Ectodermal cell (in vitro differentiated cells): ENCODE measurements around the gene SIN3B.

Experiments used
- H3K27ac ChIP-seq: 2 replicates; pipeline ENCODE4 v1.7.0; 2013; ENCODE audit warnings: mild to moderate bottlenecking, low read depth, low read length; ENCODE audit not compliant: insufficient read depth, poor library complexity, severe bottlenecking
- H3K27me3 ChIP-seq: 2 replicates; pipeline ENCODE4 v1.7.0; 2013; ENCODE audit warnings: mild to moderate bottlenecking, low read length; ENCODE audit not compliant: insufficient read depth, control insufficient read depth, poor library complexity, severe bottlenecking
- H3K36me3 ChIP-seq: one replicate; pipeline ENCODE4 v1.7.0; 2013; ENCODE audit warnings: low read length; ENCODE audit not compliant: control insufficient read depth, insufficient read depth
- H3K4me1 ChIP-seq: one replicate; pipeline ENCODE4 v1.7.0; 2013; ENCODE audit warnings: low read length; ENCODE audit not compliant: control insufficient read depth, insufficient read depth
- H3K4me3 ChIP-seq: 2 replicates; pipeline ENCODE4 v1.7.0; 2013; ENCODE audit warnings: low read depth, low read length, control low read depth; ENCODE audit not compliant: insufficient read depth
- H3K9me3 ChIP-seq: 2 replicates; pipeline ENCODE4 v1.7.0; 2013; ENCODE audit warnings: mild to moderate bottlenecking, low read length, moderate library complexity; ENCODE audit not compliant: control insufficient read depth
- WGBS, 2 experiments: methylation state at CpG; one replicate each; pipeline ENCODE4 v1.1.7; 2013; ENCODE audit warnings: missing lambda C conversion rate in 2 of 2; 5-methylcytosine and 5-hydroxymethylcytosine counted together

The SIN3B gene

DNA sequence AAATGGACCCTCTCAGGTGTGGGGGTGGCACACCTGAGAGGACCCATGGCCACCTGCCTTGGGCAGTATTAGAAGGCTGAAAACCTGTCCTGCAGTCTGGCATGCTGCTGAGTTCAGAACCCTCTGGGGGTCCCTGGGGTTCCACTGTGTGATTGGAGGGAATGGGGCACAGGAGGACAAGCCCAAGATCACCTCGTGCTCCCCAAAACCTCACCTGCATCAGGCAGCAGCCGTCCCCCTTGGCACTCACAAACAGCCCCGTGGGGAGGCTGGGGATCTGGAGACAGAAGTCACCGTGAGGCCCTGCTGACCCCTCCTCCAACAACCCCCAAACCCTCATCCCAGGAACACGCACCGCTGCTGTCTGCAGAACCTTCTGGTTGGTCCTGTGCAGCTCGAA lies 74.1 kb downstream of the SIN3B start:
- 92 to 96% methylated on average over 7 of the region's 7 CpGs for WGBS, 2 experiments
- Histone ChIP-seq H3K36me3 (no peaks in the 10 kb centered on the region), H3K4me1 (no peaks in the 10 kb centered on the region), H3K27ac (no peak overlapping the region), H3K27me3 (peaks cover 9% of the 10 kb centered on the region), H3K4me3 (no peak overlapping the region), H3K9me3 (no peaks in the 10 kb centered on the region)

DNA sequence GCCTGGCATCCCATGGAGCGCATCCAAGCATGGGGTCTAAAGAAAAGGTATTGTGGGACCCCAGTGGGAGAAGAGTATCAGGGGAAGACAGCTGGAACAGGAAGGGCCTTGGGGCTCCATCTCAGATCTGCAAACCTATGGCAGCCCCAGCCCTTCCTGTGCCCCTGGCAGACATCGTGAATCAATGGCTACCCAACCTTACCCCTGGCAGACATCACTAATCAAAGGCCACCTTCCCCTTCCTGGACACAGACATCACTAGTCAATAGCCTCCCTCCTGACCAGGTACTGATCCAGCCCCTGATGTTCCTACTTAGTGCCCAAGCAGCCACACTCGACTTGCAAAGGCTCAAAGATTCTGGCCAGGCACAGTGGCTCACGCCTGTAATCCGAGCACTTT lies 75.4 kb downstream of the SIN3B start:
- Histone ChIP-seq H3K9me3 (no peaks in the 10 kb centered on the region), H3K4me1 (no peaks in the 10 kb centered on the region), H3K36me3 (no peaks in the 10 kb centered on the region), H3K27ac (no peak overlapping the region), H3K27me3 (no peaks in the 10 kb centered on the region), H3K4me3 (no peak overlapping the region)
- WGBS, 2 experiments, result 84 to 89% methylated on average over 5 of the region's 5 CpGs

DNA sequence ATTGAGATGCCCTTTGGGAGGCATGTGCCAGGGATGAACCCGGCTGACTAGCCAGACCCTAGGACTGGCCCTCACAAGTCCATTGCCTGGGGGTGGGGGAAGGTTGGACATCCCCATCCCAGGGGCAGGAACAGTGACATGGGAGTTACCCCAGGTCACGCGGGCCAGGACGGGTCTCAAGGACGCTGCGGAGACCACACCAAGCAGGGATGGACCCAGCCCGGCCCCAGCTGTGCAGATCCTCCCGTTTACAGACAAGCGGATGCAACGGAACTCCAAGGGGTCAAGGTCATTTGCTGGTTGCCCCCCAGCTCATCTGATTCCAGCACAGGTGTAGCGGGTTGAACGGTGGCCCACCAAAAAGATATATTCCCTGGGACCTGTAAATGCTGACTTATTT lies 79.6 kb downstream of the SIN3B start:
- Histone ChIP-seq H3K4me3 (no peak overlapping the region), H3K27ac (no peak overlapping the region), H3K36me3 (peaks cover 4% of the 10 kb centered on the region), H3K4me1 (no peaks in the 10 kb centered on the region), H3K27me3 (no peaks in the 10 kb centered on the region), H3K9me3 (no peaks in the 10 kb centered on the region)
- 86 to 88% methylated on average over 12 of the region's 12 CpGs for WGBS, 2 experiments

GRCh38 chr19:16911046-16911445 lies 81.8 kb downstream of the SIN3B start:
- WGBS, 2 experiments, result 92% methylated on average over 7 of the region's 7 CpGs
- Histone ChIP-seq H3K27ac (no peak overlapping the region), H3K4me1 (no peaks in the 10 kb centered on the region), H3K36me3 (peaks cover 5% of the 10 kb centered on the region), H3K27me3 (no peaks in the 10 kb centered on the region), H3K9me3 (no peaks in the 10 kb centered on the region), H3K4me3 (no peak overlapping the region)

DNA sequence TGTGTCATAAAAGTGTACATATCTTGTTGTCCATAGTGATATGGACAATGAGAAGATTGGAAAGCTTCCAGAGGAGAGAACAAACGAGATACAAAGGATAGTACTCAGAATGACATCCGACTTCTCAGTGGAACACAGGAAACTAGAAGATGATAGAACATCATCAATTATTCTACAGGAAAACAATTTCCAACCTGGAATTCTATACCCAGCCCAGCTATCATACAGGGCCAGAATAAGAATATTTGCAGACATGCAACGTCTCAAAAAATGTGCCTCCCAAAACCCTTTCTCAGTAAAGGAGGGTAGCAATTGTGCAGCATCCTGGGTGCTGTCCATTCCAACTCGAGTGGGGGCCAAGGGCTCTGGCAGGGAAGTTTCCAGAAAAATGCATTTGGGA lies 83.6 kb downstream of the SIN3B start:
- 82 to 93% methylated on average over 4 of the region's 4 CpGs for WGBS, 2 experiments
- H3K4me1 ChIP-seq, result no peaks in the 10 kb centered on the region
- H3K27me3 ChIP-seq, result no peaks in the 10 kb centered on the region
- no peaks in the 10 kb centered on the region for H3K9me3 ChIP-seq
- H3K36me3 ChIP-seq, result peaks cover 5% of the 10 kb centered on the region
- no peak overlapping the region for H3K27ac ChIP-seq
- H3K4me3 ChIP-seq, result no peak overlapping the region

DNA sequence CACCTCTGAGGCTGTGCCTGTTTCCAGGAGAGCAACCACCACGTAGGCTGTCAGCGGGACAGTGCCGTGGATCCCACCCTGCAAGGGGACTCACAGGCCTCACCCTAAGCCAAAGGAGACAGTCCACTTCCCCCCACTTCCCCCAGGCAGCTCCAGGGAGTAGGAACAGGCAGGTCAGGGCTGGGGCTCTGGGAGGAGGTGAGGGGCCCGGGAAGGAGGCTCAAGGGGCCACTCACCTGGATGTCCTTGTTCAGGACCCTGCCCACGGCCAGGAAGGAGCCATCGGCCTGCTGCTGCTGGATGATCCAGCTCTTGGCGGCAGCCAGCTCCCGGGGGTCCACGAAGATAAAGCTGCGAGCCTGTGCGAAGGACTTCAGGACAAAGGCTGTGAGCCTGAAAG lies 85.2 kb downstream of the SIN3B start:
- Histone ChIP-seq H3K27ac (no peak overlapping the region), H3K36me3 (peaks cover 5% of the 10 kb centered on the region), H3K27me3 (no peaks in the 10 kb centered on the region), H3K4me3 (no peak overlapping the region), H3K4me1 (no peaks in the 10 kb centered on the region), H3K9me3 (no peaks in the 10 kb centered on the region)
- WGBS, 2 experiments, result 91 to 93% methylated on average over 11 of the region's 11 CpGs

- no peaks in the 10 kb centered on the region for H3K4me1 ChIP-seq
- no peak overlapping the region for H3K4me3 ChIP-seq
- WGBS, 2 experiments, result 77 to 81% methylated on average over 3 of the region's 3 CpGs
- no peaks in the 10 kb centered on the region for H3K9me3 ChIP-seq
- peaks cover 8% of the 10 kb centered on the region for H3K36me3 ChIP-seq
- H3K27me3 ChIP-seq, result no peaks in the 10 kb centered on the region
- H3K27ac ChIP-seq, result no peak overlapping the region
Measured at GRCh38 chr19:16915135-16915534, 85.9 kb downstream of the SIN3B start.

DNA sequence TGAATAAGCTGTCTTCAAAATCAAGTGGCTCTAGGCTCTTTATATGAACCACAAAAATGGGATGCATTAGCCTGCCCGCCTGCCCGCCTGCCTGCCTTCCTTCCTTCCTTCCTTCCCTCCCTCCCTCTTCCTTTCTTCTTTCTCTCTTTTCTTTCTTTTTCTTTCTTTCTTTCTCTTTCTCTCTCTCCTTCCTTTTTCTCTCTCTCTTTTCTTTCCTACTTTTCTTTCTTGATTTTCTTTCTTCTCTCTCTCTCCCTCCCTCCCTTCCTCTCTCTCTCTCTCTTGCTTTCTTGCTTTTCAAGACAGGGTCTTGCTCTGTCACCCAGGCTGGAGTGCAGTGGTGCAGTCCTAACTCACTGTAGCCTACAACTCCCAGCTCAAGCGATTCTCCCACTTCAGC lies 86.5 kb downstream of the SIN3B start:
- H3K9me3 ChIP-seq, result no peaks in the 10 kb centered on the region
- WGBS, 2 experiments, result 57 to 61% methylated on average over 3 of the region's 3 CpGs
- H3K36me3 ChIP-seq, result peaks cover 8% of the 10 kb centered on the region

GRCh38 chr19:16917401-16917800 lies 88.2 kb downstream of the SIN3B start:
- 79 to 81% methylated on average over 7 of the region's 7 CpGs for WGBS, 2 experiments
- Histone ChIP-seq H3K9me3 (no peaks in the 10 kb centered on the region), H3K4me1 (no peaks in the 10 kb centered on the region), H3K27me3 (no peaks in the 10 kb centered on the region), H3K36me3 (peaks cover 8% of the 10 kb centered on the region), H3K27ac (no peak overlapping the region), H3K4me3 (no peak overlapping the region)

More for the DNA sequence above, 86.5 kb downstream of the SIN3B start:
- H3K4me3 ChIP-seq, result no peak overlapping the region
- no peak overlapping the region for H3K27ac ChIP-seq
- H3K27me3 ChIP-seq, result no peaks in the 10 kb centered on the region
- H3K4me1 ChIP-seq, result no peaks in the 10 kb centered on the region

GRCh38 chr19:16919496-16919895 lies 90.3 kb downstream of the SIN3B start:
- H3K9me3 ChIP-seq, result no peaks in the 10 kb centered on the region
- no peak overlapping the region for H3K27ac ChIP-seq
- WGBS, 2 experiments, result 78 to 83% methylated on average over 4 of the region's 4 CpGs
- H3K4me1 ChIP-seq, result no peaks in the 10 kb centered on the region
- H3K4me3 ChIP-seq, result no peak overlapping the region
- H3K27me3 ChIP-seq, result no peaks in the 10 kb centered on the region
- peaks cover 3% of the 10 kb centered on the region for H3K36me3 ChIP-seq
